Endothelial cell of umbilical vein (primary cell): ENCODE measurements around the gene CD19. TPM values are rescaled to one million over a fixed set of nuclear protein-coding genes. Genes with fewer than 3 reads are reported as not detected.
"Not testable (repeated sequence)": the region's sequence is repeated elsewhere in the genome, so short reads cannot be mapped to it uniquely, and the experiment has no call there.

Experiments
- BruUV-seq: library from RNA; stranded (reverse); fragments of 400-500 nt; replicated peaks from 2 replicates; lab custom pipeline; 2021; lab: Mats Ljungman, UMichigan
- CTCF ChIA-PET: fragments of 300-600, 350-600 bp; sonication (Branson Sonifier 250); formaldehyde crosslinking; loops from one replicate; lab custom pipeline; 2021; ENCODE audit warnings: antibody characterized with exemption, inconsistent platforms; lab: Charles Lee
- POLR2A ChIA-PET: fragments of 300-600, 350-600 bp; sonication (Branson Sonifier 250); formaldehyde crosslinking; loops from one replicate; lab custom pipeline; 2021; ENCODE audit warnings: antibody characterized with exemption, inconsistent platforms; lab: Charles Lee
- DNase-seq: peaks from one replicate; pipeline ENCODE4 v3.0.0-alpha.2; 2011; ENCODE audit warnings: low read depth, low spot score
- FAIRE-seq: peaks from 2 replicates; lab custom pipeline; 2011; peaks lifted over from hg19 to GRCh38; lab: Jason Lieb, UNC
- H2AFZ ChIP-seq: 2 replicates; pipeline ENCODE4 v1.6.0; 2012; ENCODE audit warnings: low read depth, low read length, control low read depth, inconsistent platforms
- H3K27ac ChIP-seq: 2 replicates; pipeline ENCODE4 v1.5.1; 2011; ENCODE audit warnings: low read depth, mild to moderate bottlenecking, control low read depth, low read length, moderate library complexity; ENCODE audit not compliant: insufficient read depth
- H3K27me3 ChIP-seq, 2 experiments: 2 replicates each; pipeline versions ENCODE4 v1.6.0 to v1.6.1; 2011; ENCODE audit warnings: low read length in 2 of 2, mixed read lengths in 1 of 2; ENCODE audit not compliant: control insufficient read depth in 2 of 2, insufficient read depth in 2 of 2
- H3K36me3 ChIP-seq, 2 experiments: 2 replicates in 1 of 2; 3 replicates in 1 of 2; pipeline ENCODE4 v1.5.1; 2011; ENCODE audit warnings: low read length in 2 of 2, mild to moderate bottlenecking in 1 of 2, moderate library complexity in 1 of 2; ENCODE audit not compliant: control insufficient read depth in 2 of 2, insufficient read depth in 2 of 2; ENCODE audit errors: extremely low read depth in 1 of 2
- H3K4me1 ChIP-seq: 3 replicates; pipeline ENCODE4 v1.5.1; 2011; ENCODE audit warnings: mild to moderate bottlenecking, low read length; ENCODE audit not compliant: control insufficient read depth, insufficient read depth; ENCODE audit errors: extremely low read depth
- H3K4me2 ChIP-seq: 2 replicates; pipeline ENCODE4 v1.6.1; 2011; ENCODE audit warnings: low read length, control low read depth, mixed read lengths; ENCODE audit not compliant: insufficient read depth
- H3K4me3 ChIP-seq, 3 experiments: fragments of 200-600 bp in 1 of 3; sonication (generic), shearing (Covaris generic) in 1 of 3; replicated peaks in 1 of 3; 2 replicates each; pipeline ENCODE4 v1.5.1; 2011 to 2016; ENCODE audit warnings: control low read depth in 3 of 3, low read length in 3 of 3, mild to moderate bottlenecking in 2 of 3, inconsistent platforms in 1 of 3, low read depth in 1 of 3, moderate library complexity in 1 of 3; ENCODE audit not compliant: insufficient read depth in 1 of 3
- H3K79me2 ChIP-seq: 2 replicates; pipeline ENCODE4 v1.6.0; 2012; ENCODE audit warnings: low read length, inconsistent platforms; ENCODE audit not compliant: control insufficient read depth, insufficient read depth
- H3K9ac ChIP-seq: replicated peaks from 2 replicates; pipeline ENCODE3; 2011; ENCODE audit warnings: low read length, control low read depth; ENCODE audit not compliant: insufficient read depth; ENCODE audit errors: extremely low read depth
- H3K9me1 ChIP-seq: replicated peaks from 3 replicates; pipeline ENCODE4 v1.6.0; 2011; ENCODE audit warnings: mild to moderate bottlenecking, low read length; ENCODE audit not compliant: control insufficient read depth, insufficient read depth; ENCODE audit errors: extremely low read depth
- H3K9me3 ChIP-seq: replicated peaks from 2 replicates; pipeline ENCODE4 v1.5.1; 2012; ENCODE audit warnings: low read length, inconsistent platforms; ENCODE audit not compliant: control insufficient read depth, insufficient read depth
- H4K20me1 ChIP-seq: replicated peaks from 2 replicates; pipeline ENCODE3; 2011; ENCODE audit warnings: mild to moderate bottlenecking, low read length; ENCODE audit not compliant: control insufficient read depth, insufficient read depth; ENCODE audit errors: extremely low read depth
- CTCF ChIP-seq, 2 donors: IDR thresholded peaks; 1 replicate in 1 of 2; 2 replicates in 1 of 2; pipeline ENCODE4 v1.5.1; 2011; ENCODE audit warnings: low read length in 2 of 2, mild to moderate bottlenecking in 2 of 2, moderate library complexity in 2 of 2, control low read depth in 1 of 2, inconsistent platforms in 1 of 2, low read depth in 1 of 2; ENCODE audit not compliant: insufficient read depth in 1 of 2; ENCODE audit errors: extremely low read depth in 1 of 2
- EZH2 ChIP-seq: IDR thresholded peaks from 2 replicates; pipeline ENCODE4 v1.6.1; 2012; ENCODE audit warnings: borderline replicate concordance, low read depth, mild to moderate bottlenecking, moderate library complexity, low read length, inconsistent platforms; ENCODE audit not compliant: severe bottlenecking
- FOS ChIP-seq: IDR thresholded peaks from 2 replicates; pipeline ENCODE4 v1.6.1; 2011; ENCODE audit warnings: mild to moderate bottlenecking, low read length, moderate library complexity, borderline replicate concordance; ENCODE audit not compliant: insufficient read depth
- GATA2 ChIP-seq: IDR thresholded peaks from 2 replicates; pipeline ENCODE4 v1.7.0; 2011; ENCODE audit warnings: low read depth, mild to moderate bottlenecking, moderate library complexity, mixed read lengths, low read length; ENCODE audit not compliant: insufficient read length, insufficient read depth
- JUN ChIP-seq: IDR thresholded peaks from 2 replicates; pipeline ENCODE4 v1.6.1; 2011; ENCODE audit warnings: borderline replicate concordance, low read depth; ENCODE audit not compliant: insufficient read length, insufficient read depth
- MAX ChIP-seq: IDR thresholded peaks from 2 replicates; pipeline ENCODE4 v1.6.1; 2011; ENCODE audit not compliant: insufficient read depth, insufficient read length
- MYC ChIP-seq: IDR thresholded peaks from one replicate; pipeline ENCODE4 v1.6.1; 2011; ENCODE audit warnings: mild to moderate bottlenecking, low read depth, low read length
- POLR2A ChIP-seq: IDR thresholded peaks from 2 replicates; pipeline ENCODE4 v1.6.1; 2012; ENCODE audit warnings: low read depth, mild to moderate bottlenecking, control low read depth, low read length
- POLR2AphosphoS5 ChIP-seq: IDR thresholded peaks from 2 replicates; pipeline ENCODE4 v1.6.1; 2012; ENCODE audit warnings: low read depth, mild to moderate bottlenecking, control low read depth, low read length, moderate library complexity; ENCODE audit not compliant: insufficient read depth
- dilution Hi-C: fragments of 300-500 bp; cut with MboI; formaldehyde crosslinking; loops from one replicate; pipeline ENCODE4 v1.15.0; 2019; ENCODE audit warnings: low sequenced_read_pairs; ENCODE audit not compliant: extremely low pct_ligation_motif_present
- intact Hi-C: fragments of 100-400 bp; cut with micrococcal nuclease; formaldehyde crosslinking; loops from one replicate; pipeline ENCODE4 v1.10.0; 2022
- polyA plus RNA-seq, 4 experiments: library from polyadenylated mRNA; depleted of rRNA in 3 of 4; stranded (reverse) in 3 of 4; unstranded in 1 of 4; fragments of >200 nt; gene quantifications; 2 replicates each; pipeline versions ENCODE4 v1.2.1 to v1.2.3, GENCODE V29; 2011 to 2012; ENCODE audit warnings: missing spikeins in 1 of 4
- total RNA-seq: library from RNA; stranded (reverse); gene quantifications from 2 replicates; pipeline ENCODE4 v1.2.3, GENCODE V29; 2021

The CD19 gene
- total and polyA plus RNA-seq, 2 donors (not counting 3 experiments of a cell fraction or from before 2014, with no cell fraction given) = 0.06 TPM; not detected in 1

- no peak overlapping the region for H3K9ac ChIP-seq
- no peaks in the 10 kb centered on the region for H3K4me1 ChIP-seq
- dilution Hi-C loops (no loop called here), intact Hi-C loops (no loop called here)
- no peak overlapping the region for H2AFZ ChIP-seq
- no peak for FAIRE-seq
- H3K9me1 ChIP-seq = no peaks in the 10 kb centered on the region
- ChIA-PET CTCF (no interaction called here), POLR2A (no interaction called here)
- DNase-seq = no peak
- no peaks in the 10 kb centered on the region for H3K9me3 ChIP-seq
- no TSS peak for BruUV-seq
- no peaks in the 10 kb centered on the region for H3K79me2 ChIP-seq
- no peak overlapping the region for H3K4me3 ChIP-seq
- H3K4me2 ChIP-seq = no peak overlapping the region
- no peaks in the 10 kb centered on the region for H4K20me1 ChIP-seq
- H3K36me3 ChIP-seq = peaks cover 4 to 17% of the 10 kb centered on the region in 2 experiments
- TF ChIP-seq MAX (no peak), CTCF (IDR thresholded peaks at IDR 0.05; ENCODE audit: extremely low read depth in 1 of 2, insufficient read depth in 1 of 2, low read depth in 1 of 2, low read length in 2 of 2) (no peak), MYC (no peak), FOS (no peak), POLR2A (no peak), JUN (no peak), GATA2 (no peak), POLR2AphosphoS5 (no peak), EZH2 (no peak)
- no peaks in the 10 kb centered on the region for H3K27me3 ChIP-seq
- H3K27ac ChIP-seq = no peak overlapping the region
Observed at GRCh38 chr16:28967156-28967555, 35.4 kb downstream of the CD19 start.

GRCh38 chr16:28969696-28970095 lies 37.9 kb downstream of the CD19 start:
- H2AFZ ChIP-seq, H3K4me3 ChIP-seq, BruUV-seq, H3K79me2 ChIP-seq, H3K9me3 ChIP-seq, H4K20me1 ChIP-seq, H3K4me2 ChIP-seq, H3K9ac ChIP-seq, H3K27me3 ChIP-seq, H3K36me3 ChIP-seq, intact Hi-C loops, H3K27ac ChIP-seq, DNase-seq, FAIRE-seq, H3K9me1 ChIP-seq, H3K4me1 ChIP-seq, CTCF ChIA-PET, dilution Hi-C loops: not testable (repeated sequence)
- POLR2A ChIA-PET = interaction anchor here (0.7 kb wide), 1 partner anchor 1034 kb away, joined by 3 read pairs; no protein-coding TSS in a partner anchor
